Measurements from ENCODE around the gene ATP1A4.

ATP1A4 gene

DNA sequence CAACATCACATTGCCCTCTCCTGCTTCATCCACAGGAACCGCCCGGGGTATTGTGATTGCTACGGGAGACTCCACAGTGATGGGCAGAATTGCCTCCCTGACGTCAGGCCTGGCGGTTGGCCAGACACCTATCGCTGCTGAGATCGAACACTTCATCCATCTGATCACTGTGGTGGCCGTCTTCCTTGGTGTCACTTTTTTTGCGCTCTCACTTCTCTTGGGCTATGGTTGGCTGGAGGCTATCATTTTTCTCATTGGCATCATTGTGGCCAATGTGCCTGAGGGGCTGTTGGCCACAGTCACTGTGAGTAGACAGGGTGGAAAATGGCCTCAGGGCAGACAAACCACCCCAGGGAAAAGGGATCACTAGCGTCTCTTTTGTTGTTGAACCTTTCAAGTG is 12.7 kb downstream of the ATP1A4 start:
- TF ChIP-seq CTCF (conservative IDR thresholded peaks at IDR 0.05; ENCODE audit: low read depth, low read length), result no peak
- no peak for DNase-seq (ENCODE audit: low read depth)
- H3K4me3 ChIP-seq (ENCODE audit: low read length), result no peak overlapping the region

DNA sequence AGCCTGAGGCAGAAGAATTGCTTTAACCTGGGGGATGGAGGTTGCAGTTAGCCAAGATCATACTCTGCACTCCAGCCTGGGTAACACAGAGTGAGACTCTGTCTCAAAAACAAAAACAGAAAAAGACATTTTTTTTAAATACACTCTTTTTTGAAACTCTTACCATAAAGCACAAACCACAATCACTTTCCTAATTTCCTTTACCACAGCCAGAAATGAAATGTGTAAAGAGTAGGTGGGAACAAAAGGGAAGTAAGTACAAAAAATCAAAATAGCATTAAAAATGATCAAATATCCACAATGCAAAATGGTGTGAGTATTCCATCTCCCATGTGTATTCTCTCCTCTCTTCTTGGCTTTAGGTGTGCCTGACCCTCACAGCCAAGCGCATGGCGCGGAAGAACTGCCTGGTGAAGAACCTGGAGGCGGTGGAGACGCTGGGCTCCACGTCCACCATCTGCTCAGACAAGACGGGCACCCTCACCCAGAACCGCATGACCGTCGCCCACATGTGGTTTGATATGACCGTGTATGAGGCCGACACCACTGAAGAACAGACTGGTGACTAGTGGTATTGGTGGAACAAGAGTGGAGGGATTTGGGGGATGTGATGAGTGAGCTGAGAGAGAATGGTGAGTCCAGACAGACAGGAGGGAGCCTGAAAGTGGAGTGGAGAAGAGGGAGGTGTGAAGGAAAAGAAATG is 14.9 kb downstream of the ATP1A4 start:
- no peak overlapping the region for H3K4me3 ChIP-seq (ENCODE audit: low read length)
- DNase-seq (ENCODE audit: low read depth), result no peak
- TF ChIP-seq CTCF (conservative IDR thresholded peaks at IDR 0.05; ENCODE audit: low read depth, low read length), result no peak

- no peak for DNase-seq (ENCODE audit: low read depth)
- no peak for TF ChIP-seq CTCF (conservative IDR thresholded peaks at IDR 0.05; ENCODE audit: low read depth, low read length)
- no peak overlapping the region for H3K4me3 ChIP-seq (ENCODE audit: low read length)
Measured at GRCh38 chr1:160167056-160167455, 15.7 kb downstream of the ATP1A4 start.

GRCh38 chr1:160167580-160167979 is 16.2 kb downstream of the ATP1A4 start:
- DNase-seq (ENCODE audit: low read depth), result no peak
- no peak for TF ChIP-seq CTCF (conservative IDR thresholded peaks at IDR 0.05; ENCODE audit: low read depth, low read length)
- H3K4me3 ChIP-seq (ENCODE audit: low read length), result no peak overlapping the region

DNA sequence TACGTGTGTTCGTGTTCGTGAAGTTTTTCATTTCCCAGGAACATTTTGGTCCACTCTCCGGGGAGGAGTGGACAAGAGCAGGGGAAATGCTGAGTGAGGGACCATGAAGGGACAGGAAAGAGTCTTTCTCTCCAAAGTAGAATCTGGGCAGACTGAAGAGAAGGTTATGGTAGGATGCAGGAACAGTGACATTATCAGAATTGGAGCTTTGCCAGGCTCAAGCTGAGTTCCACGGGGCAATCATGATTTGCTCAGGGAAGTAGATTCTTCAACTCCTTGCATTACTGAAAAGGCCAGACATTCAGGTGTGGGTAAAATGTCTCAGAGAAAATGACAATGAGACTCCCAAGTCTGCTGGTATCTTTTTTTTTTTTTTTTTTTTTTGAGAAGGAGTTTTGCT is 16.6 kb downstream of the ATP1A4 start:
- TF ChIP-seq CTCF (conservative IDR thresholded peaks at IDR 0.05; ENCODE audit: low read depth, low read length), result no peak
- no peak overlapping the region for H3K4me3 ChIP-seq (ENCODE audit: low read length)
- DNase-seq (ENCODE audit: low read depth), result no peak

DNA sequence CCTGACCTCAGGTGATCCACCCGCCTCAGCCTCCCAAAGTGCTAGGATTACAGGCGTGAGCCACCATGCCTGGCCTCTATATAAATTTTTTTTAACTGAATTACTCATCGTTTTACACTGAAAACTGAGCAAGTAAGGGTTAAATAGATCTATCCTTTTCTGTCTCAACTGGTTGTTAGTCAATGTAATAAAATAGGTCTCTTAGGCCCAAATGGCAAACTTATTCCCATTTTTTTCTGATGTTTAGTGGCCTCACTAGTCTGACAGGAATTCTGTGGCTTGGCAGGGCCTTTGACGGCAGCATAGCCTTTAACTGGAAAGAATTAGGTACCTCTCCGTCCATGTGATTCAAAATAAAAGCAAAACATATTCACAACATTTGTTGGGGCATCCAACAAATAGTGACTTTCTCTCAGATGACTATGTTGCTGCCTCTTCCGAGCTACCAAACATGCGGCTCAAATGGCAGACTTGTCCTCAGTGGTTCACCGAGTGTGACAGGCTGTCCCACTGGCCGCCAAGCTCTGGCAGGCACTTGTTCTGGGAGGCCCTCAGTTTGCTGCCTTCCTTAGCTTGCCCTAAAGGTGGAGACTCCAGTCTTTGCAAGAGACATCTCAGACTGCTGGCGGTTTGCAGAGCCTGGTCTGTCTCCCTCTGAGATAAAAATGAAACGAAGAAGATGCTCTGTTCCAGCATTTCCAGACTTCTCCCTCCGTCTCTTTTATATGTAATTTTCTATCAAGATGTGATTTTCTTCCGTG is 17.4 kb downstream of the ATP1A4 start:
- no peak overlapping the region for H3K4me3 ChIP-seq (ENCODE audit: low read length)
- DNase-seq (ENCODE audit: low read depth), result no peak
- no peak for TF ChIP-seq CTCF (conservative IDR thresholded peaks at IDR 0.05; ENCODE audit: low read depth, low read length)
